WERI-Rb-1 (cell line): ENCODE measurements around the gene PYGL.
"Not testable (repeated sequence)": the region's sequence is repeated elsewhere in the genome, so short reads cannot be mapped to it uniquely, and the experiment has no call there.

Experiments
- DNase-seq: peaks from one replicate; pipeline ENCODE4 v3.0.0-alpha.2; 2020
- H3K27ac ChIP-seq: fragments of 250-450 bp; sonication (Bioruptor Pico); 2 replicates; pipeline ENCODE4 v1.5.1; 2020; ENCODE audit warnings: mild to moderate bottlenecking, moderate library complexity
- H3K27me3 ChIP-seq: fragments of 250-450 bp; sonication (Bioruptor Pico); 2 replicates; pipeline ENCODE4 v1.5.1; 2021; ENCODE audit warnings: mild to moderate bottlenecking, low read depth, moderate library complexity; ENCODE audit not compliant: insufficient read depth, severe bottlenecking
- H3K36me3 ChIP-seq: fragments of 250-450 bp; sonication (Bioruptor Pico); 2 replicates; pipeline ENCODE4 v1.5.1; 2020; ENCODE audit warnings: mild to moderate bottlenecking, moderate library complexity
- H3K4me3 ChIP-seq: 2 replicates; pipeline ENCODE4 v1.5.1; 2011; ENCODE audit warnings: low read depth, mild to moderate bottlenecking, control low read depth, low read length
- H3K9me3 ChIP-seq: fragments of 250-450 bp; sonication (Bioruptor Pico); 2 replicates; pipeline ENCODE4 v1.5.1; 2021; ENCODE audit warnings: mild to moderate bottlenecking, moderate library complexity; ENCODE audit not compliant: severe bottlenecking
- CTCF ChIP-seq: IDR thresholded peaks from 2 replicates; pipeline ENCODE4 v1.5.1; 2011; ENCODE audit warnings: low read depth, mild to moderate bottlenecking, control low read depth, inconsistent platforms, low read length

Gene PYGL

DNA sequence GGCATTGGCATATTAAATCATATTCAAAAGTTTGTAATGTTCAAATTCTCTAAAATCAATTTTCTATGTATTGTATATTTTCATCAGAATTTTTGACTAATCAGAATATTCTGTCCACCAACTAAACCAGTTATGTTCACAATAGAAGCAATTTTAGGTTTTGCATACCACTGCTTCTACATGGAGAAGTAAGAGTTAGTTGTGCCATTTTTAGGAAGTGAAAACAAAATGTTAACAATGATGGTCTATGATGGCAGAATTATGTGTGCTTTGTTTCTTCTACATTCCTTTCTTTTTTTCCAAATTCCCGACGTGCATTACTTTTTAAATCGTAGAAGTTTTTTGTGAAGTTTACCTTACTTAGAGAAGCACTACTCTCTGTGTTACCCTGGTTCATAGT, 42.9 kb downstream of the PYGL start:
- no peak for DNase-seq
- TF ChIP-seq CTCF: no peak
- Histone ChIP-seq H3K27me3 (no peaks in the 10 kb centered on the region), H3K36me3 (no peaks in the 10 kb centered on the region), H3K9me3 (no peaks in the 10 kb centered on the region), H3K27ac (no peak overlapping the region), H3K4me3 (no peak overlapping the region)

GRCh38 chr14:50897658-50898175, 46.6 kb downstream of the PYGL start:
- no peak for TF ChIP-seq CTCF
- Histone ChIP-seq H3K27me3 (no peaks in the 10 kb centered on the region), H3K27ac (no peak overlapping the region), H3K4me3 (no peak overlapping the region), H3K9me3 (no peaks in the 10 kb centered on the region), H3K36me3 (no peaks in the 10 kb centered on the region)
- no peak for DNase-seq

GRCh38 chr14:50897005-50897404, 47.3 kb downstream of the PYGL start:
- H3K27ac ChIP-seq, DNase-seq, H3K27me3 ChIP-seq, H3K4me3 ChIP-seq, H3K36me3 ChIP-seq, H3K9me3 ChIP-seq: not testable (repeated sequence)

- not testable (repeated sequence) for H3K4me3 ChIP-seq, H3K27me3 ChIP-seq, DNase-seq, H3K9me3 ChIP-seq, H3K36me3 ChIP-seq, H3K27ac ChIP-seq
These were observed 47.9 kb downstream of the PYGL start for GRCh38 chr14:50896421-50896820.

DNA sequence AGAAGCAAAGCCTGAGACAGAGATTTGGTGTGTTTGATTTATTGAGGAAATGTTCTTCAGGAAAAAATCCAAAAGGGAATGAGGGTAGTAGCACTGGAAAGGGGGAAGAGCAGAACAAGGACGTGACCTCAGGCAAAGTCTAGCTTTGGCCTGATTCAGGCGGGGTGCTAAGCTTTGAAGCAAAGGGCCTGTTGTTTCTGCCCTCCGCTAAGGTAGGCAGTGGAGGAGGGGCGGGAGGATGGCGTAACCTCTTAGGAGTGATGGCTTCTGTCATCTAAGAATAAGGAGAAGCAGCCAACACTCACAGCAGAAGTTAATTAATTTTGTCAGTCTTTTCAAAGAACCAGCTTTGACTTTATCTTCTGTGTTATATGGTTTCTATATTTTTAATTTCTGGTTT, 52.0 kb downstream of the PYGL start:
- no peaks in the 10 kb centered on the region for H3K36me3 ChIP-seq
- peak; percentile 17 for DNase-seq
- H3K4me3 ChIP-seq: no peak overlapping the region
- no peaks in the 10 kb centered on the region for H3K27me3 ChIP-seq
- TF ChIP-seq CTCF: no peak
- H3K9me3 ChIP-seq: no peaks in the 10 kb centered on the region
- no peak overlapping the region for H3K27ac ChIP-seq

DNA sequence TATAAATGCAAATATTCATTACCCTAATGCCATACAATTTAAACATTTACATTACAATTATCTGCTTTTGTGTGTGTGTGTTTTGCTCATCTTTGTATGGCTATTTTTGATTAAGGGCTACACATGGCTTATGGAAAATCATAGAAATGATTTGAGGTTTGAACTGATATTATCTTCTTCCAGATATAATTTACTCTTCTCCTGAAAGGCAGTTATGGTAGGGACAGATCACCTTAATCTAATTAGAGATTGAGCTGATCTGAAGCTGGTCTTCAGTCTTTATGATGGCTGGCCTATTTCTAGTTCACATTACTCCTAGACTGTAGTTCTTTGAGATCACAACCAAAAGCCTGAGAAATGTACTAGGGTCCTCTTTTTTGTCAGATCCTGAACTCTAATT, 56.8 kb downstream of the PYGL start:
- DNase-seq: no peak
- Histone ChIP-seq H3K4me3 (no peak overlapping the region), H3K27me3 (no peaks in the 10 kb centered on the region), H3K27ac (no peak overlapping the region), H3K36me3 (no peaks in the 10 kb centered on the region), H3K9me3 (no peaks in the 10 kb centered on the region)
- no peak for TF ChIP-seq CTCF

DNA sequence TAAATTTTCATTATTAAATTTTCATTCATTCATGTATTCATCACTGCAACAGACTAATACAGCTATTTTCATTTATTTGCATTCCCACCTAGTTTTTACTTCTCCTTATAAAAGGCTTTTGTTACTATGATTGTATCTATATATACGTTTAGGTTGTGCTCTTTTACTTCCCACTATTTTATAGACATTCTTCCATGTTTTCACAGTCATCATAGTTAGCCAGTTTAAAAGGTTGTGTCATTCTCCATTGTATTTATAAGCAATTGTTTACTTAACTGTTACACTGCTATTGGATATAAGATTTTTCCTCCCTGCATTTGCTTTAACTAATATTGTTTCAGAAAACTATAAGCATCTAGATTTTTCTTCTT, 60.5 kb downstream of the PYGL start:
- Histone ChIP-seq H3K36me3 (no peaks in the 10 kb centered on the region), H3K4me3 (no peak overlapping the region), H3K27ac (no peak overlapping the region), H3K27me3 (no peaks in the 10 kb centered on the region), H3K9me3 (no peaks in the 10 kb centered on the region)
- TF ChIP-seq CTCF: no peak
- no peak for DNase-seq
